ENCODE measurements around the gene PLCL2.

DNA sequence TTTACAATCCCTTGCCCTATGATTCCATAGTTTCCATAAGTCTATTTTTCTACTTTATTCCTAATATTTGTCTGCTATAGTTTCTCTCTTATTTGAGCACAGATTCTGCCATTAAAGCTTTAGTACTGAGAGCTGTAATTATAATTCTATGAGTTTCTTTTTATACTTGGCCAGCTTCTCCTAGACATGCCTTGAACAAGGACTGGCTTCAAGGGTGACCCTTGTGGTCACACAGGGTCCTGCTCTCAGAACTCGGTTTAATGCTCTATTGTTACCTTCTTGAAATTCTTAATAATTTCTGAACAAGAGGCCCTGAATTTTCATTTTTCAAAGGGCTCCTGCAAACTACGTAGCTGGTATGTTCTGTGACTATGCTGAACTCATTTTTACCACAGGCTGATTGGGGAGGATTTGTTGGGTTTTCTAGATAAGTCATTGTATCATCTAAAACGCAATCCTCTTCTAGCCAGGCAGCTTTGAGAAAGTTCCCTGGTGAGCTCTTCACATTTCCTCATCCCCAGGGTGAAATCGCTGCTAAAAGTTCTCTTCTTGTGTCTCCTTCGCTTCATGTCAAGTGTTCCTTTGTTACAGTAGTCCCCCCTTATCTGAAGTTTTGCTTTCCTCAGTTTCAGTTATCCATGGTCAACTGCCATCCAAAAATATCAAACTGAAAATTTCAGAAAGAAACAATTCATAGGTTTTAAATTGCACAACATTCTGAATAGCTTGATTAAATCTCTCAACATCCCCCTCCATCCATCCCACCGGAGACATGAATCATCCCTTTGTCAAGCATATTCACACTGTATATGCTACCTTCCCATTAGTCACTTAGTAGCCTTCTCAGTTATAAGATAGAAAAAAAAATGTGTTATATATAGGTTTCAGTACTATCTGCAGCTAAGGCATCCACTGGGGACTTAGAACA is 12.6 kb upstream of the PLCL2 start:
- TF ChIP-seq, protein P1, sequence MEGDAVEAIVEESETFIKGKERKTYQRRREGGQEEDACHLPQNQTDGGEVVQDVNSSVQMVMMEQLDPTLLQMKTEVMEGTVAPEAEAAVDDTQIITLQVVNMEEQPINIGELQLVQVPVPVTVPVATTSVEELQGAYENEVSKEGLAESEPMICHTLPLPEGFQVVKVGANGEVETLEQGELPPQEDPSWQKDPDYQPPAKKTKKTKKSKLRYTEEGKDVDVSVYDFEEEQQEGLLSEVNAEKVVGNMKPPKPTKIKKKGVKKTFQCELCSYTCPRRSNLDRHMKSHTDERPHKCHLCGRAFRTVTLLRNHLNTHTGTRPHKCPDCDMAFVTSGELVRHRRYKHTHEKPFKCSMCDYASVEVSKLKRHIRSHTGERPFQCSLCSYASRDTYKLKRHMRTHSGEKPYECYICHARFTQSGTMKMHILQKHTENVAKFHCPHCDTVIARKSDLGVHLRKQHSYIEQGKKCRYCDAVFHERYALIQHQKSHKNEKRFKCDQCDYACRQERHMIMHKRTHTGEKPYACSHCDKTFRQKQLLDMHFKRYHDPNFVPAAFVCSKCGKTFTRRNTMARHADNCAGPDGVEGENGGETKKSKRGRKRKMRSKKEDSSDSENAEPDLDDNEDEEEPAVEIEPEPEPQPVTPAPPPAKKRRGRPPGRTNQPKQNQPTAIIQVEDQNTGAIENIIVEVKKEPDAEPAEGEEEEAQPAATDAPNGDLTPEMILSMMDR (IDR thresholded peaks at IDR 0.05; ENCODE audit: extremely low read depth in 1 of 2, insufficient read depth in 1 of 2, low read depth in 1 of 2, low read length in 2 of 2): no peak
- no peak for TF ChIP-seq POLR2A (IDR thresholded peaks at IDR 0.05; ENCODE audit: low read depth, low read length)
- TF ChIP-seq EZH2 (IDR thresholded peaks at IDR 0.05; ENCODE audit: borderline replicate concordance, low read depth, low read length, severe bottlenecking): no peak
- TF ChIP-seq POLR2AphosphoS5 (IDR thresholded peaks at IDR 0.05; ENCODE audit: insufficient read depth, low read depth, low read length): no peak
- TF ChIP-seq MYC (IDR thresholded peaks at IDR 0.05; ENCODE audit: low read depth, low read length): no peak
